HG03571 (cell line): Measurements from ENCODE around the gene MTUS2.

Experiments
- ATAC-seq: cut with Tn5 transposase; IDR thresholded peaks from one replicate; pipeline ENCODE4 v1.9.1; 2021; ENCODE audit not compliant: unreplicated experiment

Gene MTUS2

GRCh38 chr13:28820099-28821051, at the start of gene MTUS2:
MTUS2 (plus strand) TSS chr13:28820339.
- ATAC-seq: no peak

GRCh38 chr13:28778308-28779215, 41.6 kb upstream of the MTUS2 start:
- ATAC-seq: no peak

- no peak for ATAC-seq
Measured at GRCh38 chr13:28792992-28793391, 27.1 kb upstream of the MTUS2 start.

- no peak for ATAC-seq
Measured at GRCh38 chr13:28794396-28794795, 25.7 kb upstream of the MTUS2 start.

- no peak for ATAC-seq
Measured at GRCh38 chr13:28796938-28797257, 23.2 kb upstream of the MTUS2 start.

GRCh38 chr13:28805193-28805819, 14.8 kb upstream of the MTUS2 start:
- no peak for ATAC-seq

GRCh38 chr13:28817204-28817603, 2.9 kb upstream of the MTUS2 start:
- no peak for ATAC-seq

- no peak for ATAC-seq
Measured at GRCh38 chr13:28819046-28819730, 951 bp upstream of the MTUS2 start.

GRCh38 chr13:28819735-28820098, 422 bp upstream of the MTUS2 start:
- ATAC-seq: no peak

- ATAC-seq: no peak
Measured at GRCh38 chr13:28822151-28822550, 2.0 kb downstream of the MTUS2 start.

GRCh38 chr13:28822801-28823200, 2.7 kb downstream of the MTUS2 start:
- ATAC-seq: no peak

- no peak for ATAC-seq
Measured at GRCh38 chr13:28825379-28825778, 5.2 kb downstream of the MTUS2 start.

GRCh38 chr13:28826368-28826767, 6.2 kb downstream of the MTUS2 start:
- ATAC-seq: no peak

- no peak for ATAC-seq
Measured at GRCh38 chr13:28830580-28830979, 10.4 kb downstream of the MTUS2 start.

- ATAC-seq: no peak
Measured at GRCh38 chr13:28831117-28831516, 11.0 kb downstream of the MTUS2 start.

GRCh38 chr13:28837111-28837510, 17.0 kb downstream of the MTUS2 start:
- ATAC-seq: no peak

GRCh38 chr13:28843639-28844038, 23.5 kb downstream of the MTUS2 start:
- no peak for ATAC-seq

- ATAC-seq: no peak
Measured at GRCh38 chr13:28849441-28849840, 29.3 kb downstream of the MTUS2 start.

- no peak for ATAC-seq
Measured at GRCh38 chr13:28850226-28850625, 30.1 kb downstream of the MTUS2 start.

- ATAC-seq: no peak
Measured at GRCh38 chr13:28851422-28851821, 31.3 kb downstream of the MTUS2 start.

- no peak for ATAC-seq
Measured at GRCh38 chr13:28854657-28855056, 34.5 kb downstream of the MTUS2 start.
